HEK293T (cell line): ENCODE data around the gene SSU72.

Experiments used
- ARNT ChIP-seq: fragments of 450-650 bp; IDR thresholded peaks from 2 replicates; pipeline ENCODE4 v1.6.1; 2017; ENCODE audit warnings: mild to moderate bottlenecking
- BHLHE40 ChIP-seq: fragments of 450-650 bp; IDR thresholded peaks from 2 replicates; pipeline ENCODE4 v1.6.1; 2016; ENCODE audit warnings: mild to moderate bottlenecking, moderate library complexity, borderline replicate concordance
- CTBP1 ChIP-seq: fragments of 450-650 bp; IDR thresholded peaks from 2 replicates; pipeline ENCODE4 v1.6.1; 2016; ENCODE audit warnings: borderline replicate concordance
- ELF4 ChIP-seq: fragments of 450-650 bp; IDR thresholded peaks from 2 replicates; pipeline ENCODE4 v1.6.1; 2017; ENCODE audit warnings: antibody characterized with exemption
- FOXK2 ChIP-seq: fragments of 450-650 bp; IDR thresholded peaks from 2 replicates; pipeline ENCODE4 v1.6.1; 2016; ENCODE audit warnings: mild to moderate bottlenecking
- FOXM1 ChIP-seq: fragments of 450-650 bp; IDR thresholded peaks from 2 replicates; pipeline ENCODE4 v1.6.1; 2017; ENCODE audit warnings: mild to moderate bottlenecking, borderline replicate concordance
- L3MBTL2 ChIP-seq: fragments of 450-650 bp; conservative IDR thresholded peaks from 2 replicates; pipeline ENCODE4 v1.6.1; 2016; ENCODE audit warnings: mild to moderate bottlenecking
- SP1 ChIP-seq: fragments of 450-650 bp; IDR thresholded peaks from 2 replicates; pipeline ENCODE4 v1.6.1; 2017

DNA sequence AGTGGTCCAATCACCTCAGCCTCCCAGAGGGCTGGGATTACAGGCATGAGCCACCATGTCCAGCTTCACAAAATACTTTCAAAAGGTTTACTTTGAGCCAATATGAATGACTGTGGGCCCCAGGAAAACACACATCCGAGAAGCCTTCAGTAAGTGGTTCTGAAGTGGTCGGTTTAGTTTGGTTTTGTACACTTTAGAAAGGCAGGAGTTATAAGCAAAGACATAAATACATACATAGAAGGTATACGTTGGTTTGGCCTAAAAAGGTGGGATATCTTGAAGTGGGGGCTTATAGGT lies 37.4 kb upstream of the SSU72 start:
- TF ChIP-seq SP1 (no peak), ELF4 (no peak), BHLHE40 (no peak), L3MBTL2 (no peak), ARNT (no peak), CTBP1 (no peak), FOXM1 (no peak), FOXK2 (no peak)
